Stimulated activated CD8-positive, alpha-beta memory T cell treated with anti-CD3 and anti-CD28 coated beads, Interleukin-15, amount 100 ng/mL, for 1 hour (primary cell): ENCODE measurements around the gene MAFF.
"Not testable (repeated sequence)": the region's sequence is repeated elsewhere in the genome, so short reads cannot be mapped to it uniquely, and the experiment has no call there.

Experiments used
- DNase-seq: peaks from one replicate; pipeline ENCODE4 v3.0.0-alpha.2; 2020; ENCODE audit warnings: low read depth

MAFF gene

GRCh38 chr22:38177571-38177925, 24.2 kb upstream of the MAFF start:
- DNase-seq, result not testable (repeated sequence)

- no peak for DNase-seq
Observed at GRCh38 chr22:38177926-38178604, 23.7 kb upstream of the MAFF start.

- not testable (repeated sequence) for DNase-seq
Observed at GRCh38 chr22:38178605-38178937, 23.2 kb upstream of the MAFF start.

GRCh38 chr22:38180841-38181452, 20.8 kb upstream of the MAFF start:
- DNase-seq, result no peak

GRCh38 chr22:38181453-38182200, 20.2 kb upstream of the MAFF start, which contains the start of gene PLA2G6:
Gene PLA2G6 (minus strand): TSS chr22:38181830. CDS start chr22:38169426, 12,404 bp downstream.
- DNase-seq, result peak; percentile 94

- DNase-seq, result no peak
Observed at GRCh38 chr22:38184788-38185187, 17.0 kb upstream of the MAFF start.

GRCh38 chr22:38186429-38186828, 15.4 kb upstream of the MAFF start:
- DNase-seq, result no peak

GRCh38 chr22:38187413-38188212, 14.2 kb upstream of the MAFF start:
- DNase-seq, result no peak

- no peak for DNase-seq
Observed at GRCh38 chr22:38189104-38189503, 12.7 kb upstream of the MAFF start.

- DNase-seq, result no peak
Observed at GRCh38 chr22:38190581-38190980, 11.2 kb upstream of the MAFF start.

GRCh38 chr22:38191055-38191454, 10.7 kb upstream of the MAFF start:
- DNase-seq, result no peak

GRCh38 chr22:38191731-38192474, 9.9 kb upstream of the MAFF start:
- DNase-seq, result no peak

GRCh38 chr22:38192475-38192863, 9.3 kb upstream of the MAFF start:
- DNase-seq, result no peak

- DNase-seq, result no peak
Observed at GRCh38 chr22:38193580-38193979, 8.2 kb upstream of the MAFF start.

- no peak for DNase-seq
Observed at GRCh38 chr22:38196791-38197419, 4.9 kb upstream of the MAFF start.

- DNase-seq, result no peak
Observed at GRCh38 chr22:38199826-38200559, 1.8 kb upstream of the MAFF start.

- DNase-seq, result no peak
Observed at GRCh38 chr22:38201371-38201710, 453 bp upstream of the MAFF start.

GRCh38 chr22:38202437-38203089, 769 bp downstream of the MAFF start:
- DNase-seq, result no peak

GRCh38 chr22:38203090-38203810, 1.5 kb downstream of the MAFF start:
- DNase-seq, result no peak
